ENCODE measurements around the gene WDR64.

GRCh38 chr1:241829468-241829867, 177.4 kb downstream of the WDR64 start:
- no peak for TF ChIP-seq AHR (CRISPR knock-in tag; IDR thresholded peaks at IDR 0.05)
- TF ChIP-seq HMGXB3 (CRISPR knock-in tag; IDR thresholded peaks at IDR 0.05; ENCODE audit: borderline replicate concordance): no peak
- TF ChIP-seq, protein P1, sequence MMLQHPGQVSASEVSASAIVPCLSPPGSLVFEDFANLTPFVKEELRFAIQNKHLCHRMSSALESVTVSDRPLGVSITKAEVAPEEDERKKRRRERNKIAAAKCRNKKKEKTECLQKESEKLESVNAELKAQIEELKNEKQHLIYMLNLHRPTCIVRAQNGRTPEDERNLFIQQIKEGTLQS (CRISPR knock-in tag; IDR thresholded peaks at IDR 0.05): no peak
- no peak for TF ChIP-seq EZH2 (conservative IDR thresholded peaks at IDR 0.05; ENCODE audit: low read depth, low read length)
